NCI-H2196 (cell line): ENCODE data around the gene VPS52.

Experiments
- DNase-seq: peaks from one replicate; lab custom pipeline; 2025; ENCODE audit not compliant: unreplicated experiment; lab: John Stamatoyannopoulos, UW

Gene VPS52

GRCh38 chr6:33212857-33213165, 58.9 kb downstream of the VPS52 start:
- DNase-seq, result no peak

GRCh38 chr6:33211666-33212422, 59.8 kb downstream of the VPS52 start:
- DNase-seq, result no peak

DNA sequence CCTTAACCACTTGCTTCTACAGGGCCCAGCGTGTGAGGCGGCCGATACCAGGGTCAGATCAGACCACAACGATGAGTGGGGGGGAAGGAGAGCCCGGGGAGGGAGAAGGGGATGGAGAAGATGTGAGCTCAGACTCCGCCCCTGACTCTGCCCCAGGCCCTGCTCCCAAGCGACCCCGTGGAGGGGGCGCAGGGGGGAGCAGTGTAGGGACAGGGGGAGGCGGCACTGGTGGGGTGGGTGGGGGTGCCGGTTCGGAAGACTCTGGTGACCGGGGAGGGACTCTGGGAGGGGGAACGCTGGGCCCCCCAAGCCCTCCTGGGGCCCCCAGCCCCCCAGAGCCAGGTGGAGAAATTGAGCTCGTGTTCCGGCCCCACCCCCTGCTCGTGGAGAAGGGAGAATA, 60.5 kb downstream of the VPS52 start:
- no peak for DNase-seq

DNA sequence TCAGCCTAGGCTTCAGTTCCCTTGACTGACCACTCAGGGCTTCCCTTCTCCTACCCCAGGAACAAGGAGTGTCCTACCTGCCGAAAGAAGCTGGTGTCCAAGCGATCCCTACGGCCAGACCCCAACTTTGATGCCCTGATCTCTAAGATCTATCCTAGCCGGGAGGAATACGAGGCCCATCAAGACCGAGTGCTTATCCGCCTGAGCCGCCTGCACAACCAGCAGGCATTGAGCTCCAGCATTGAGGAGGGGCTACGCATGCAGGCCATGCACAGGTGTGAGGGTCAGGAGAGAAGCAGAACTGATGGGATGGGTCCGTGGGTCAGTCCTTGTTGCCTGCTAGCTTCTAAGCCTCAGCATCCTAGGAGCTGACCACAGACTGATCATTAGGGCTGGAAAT, 61.8 kb downstream of the VPS52 start:
- no peak for DNase-seq

DNA sequence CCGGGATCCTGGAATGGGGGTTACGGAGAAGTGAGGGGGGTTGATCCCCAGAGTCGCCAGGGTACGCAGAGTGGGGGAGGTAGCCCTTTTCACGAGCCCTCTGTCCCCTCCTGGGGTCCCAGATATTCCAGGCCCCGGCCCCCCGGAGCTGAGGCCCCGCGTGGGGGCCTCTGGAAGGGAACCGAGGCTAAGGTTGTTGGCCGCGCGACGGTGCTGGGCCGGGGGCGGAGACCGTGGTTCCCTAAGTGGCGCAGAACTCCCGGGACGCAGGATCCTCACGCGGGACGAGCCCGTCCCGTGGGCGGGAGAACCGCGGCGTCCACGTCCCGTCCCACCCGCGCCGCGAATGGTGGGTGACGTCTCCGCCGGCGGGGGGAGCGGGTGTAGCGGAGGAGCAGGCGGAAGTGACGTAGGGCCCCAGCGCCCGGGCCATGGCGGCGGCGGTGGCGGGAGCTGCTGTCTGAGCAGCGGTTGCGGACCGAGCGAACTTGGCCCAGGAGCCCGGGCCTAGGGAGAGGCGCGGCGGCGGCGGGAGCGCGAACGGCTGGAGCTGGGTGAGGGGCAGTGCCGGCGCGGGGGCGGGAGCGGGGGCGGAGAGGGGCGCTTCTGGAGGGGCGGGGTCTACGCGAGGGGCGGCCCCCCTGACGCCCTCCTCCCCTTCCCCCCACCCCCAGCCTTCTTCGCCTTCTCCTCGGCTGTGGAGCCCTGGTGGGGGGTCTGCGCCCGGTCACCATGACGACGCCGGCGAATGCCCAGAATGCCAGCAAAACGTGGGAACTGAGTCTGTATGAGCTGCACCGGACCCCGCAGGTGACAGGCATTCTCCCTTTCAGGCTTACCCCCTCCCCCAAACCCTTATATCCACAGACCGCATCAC, 63.3 kb downstream of the VPS52 start, which contains the start of gene RING1:
Gene RING1 (plus strand): TSS at position 410 of the 877 bp plus-strand sequence. CDS start 323 bp downstream, at position 733.
- peak; percentile 86 for DNase-seq

DNA sequence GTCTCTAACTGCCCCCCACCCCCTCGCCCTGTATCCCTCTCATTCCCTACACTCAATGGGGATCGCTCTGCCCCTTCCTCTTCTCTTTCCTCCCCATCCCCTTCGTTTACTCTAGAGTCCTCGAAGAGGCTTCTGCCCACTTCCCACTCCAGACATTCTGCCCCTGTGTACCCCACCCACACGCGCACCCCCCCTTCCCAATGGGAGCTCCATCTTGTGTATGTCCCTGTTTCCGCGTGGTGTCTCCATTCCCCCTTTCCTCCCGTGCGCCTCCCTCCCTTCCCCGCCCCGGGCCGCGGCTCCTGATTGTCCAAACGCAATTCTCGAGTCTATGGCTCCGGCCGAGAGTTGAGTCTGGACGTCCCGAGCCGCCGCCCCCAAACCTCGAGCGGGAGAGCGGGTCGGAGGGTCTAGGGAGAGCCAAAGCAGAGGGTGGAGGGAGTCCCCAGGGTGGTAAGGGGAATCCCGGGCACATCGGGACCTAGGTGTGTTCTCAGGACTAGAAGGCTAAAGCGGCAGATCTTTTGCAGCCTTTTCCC, 64.1 kb downstream of the VPS52 start:
- no peak for DNase-seq

DNA sequence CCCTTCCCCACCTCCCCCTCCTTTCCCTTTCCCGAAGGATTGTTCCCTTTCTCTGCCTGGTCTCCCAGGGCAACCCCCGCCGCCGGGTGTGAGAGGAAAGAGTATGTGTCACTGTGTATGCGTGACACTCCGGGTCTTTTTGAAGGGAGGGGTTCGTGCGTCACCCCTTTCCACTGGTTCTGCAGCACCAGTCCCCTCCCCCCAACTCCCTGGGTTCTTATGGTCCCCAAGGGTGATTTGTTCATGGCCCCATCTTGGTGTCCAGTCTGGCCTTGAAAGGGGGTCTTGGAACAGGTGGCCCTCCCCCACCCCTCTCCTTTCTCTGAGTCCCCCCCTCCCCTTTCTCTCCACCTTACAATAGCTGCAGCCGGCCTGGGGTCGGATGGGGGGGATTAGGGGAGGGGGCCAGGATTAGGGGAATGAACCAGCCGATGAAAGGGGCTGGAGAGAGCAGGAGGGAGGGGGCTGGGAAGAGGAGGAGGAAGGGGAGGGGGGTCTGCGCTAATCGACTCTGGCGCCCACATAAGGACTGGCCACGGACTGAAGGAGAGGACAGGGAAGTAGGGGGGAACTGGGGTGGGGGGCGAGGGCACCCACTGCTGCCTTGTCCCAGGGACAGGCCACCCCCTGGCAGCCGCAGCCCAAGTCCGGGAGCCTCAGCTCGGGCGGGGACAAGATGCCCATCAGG, 64.7 kb downstream of the VPS52 start:
- no peak for DNase-seq

GRCh38 chr6:33206027-33206863, 65.4 kb downstream of the VPS52 start:
- no peak for DNase-seq

DNA sequence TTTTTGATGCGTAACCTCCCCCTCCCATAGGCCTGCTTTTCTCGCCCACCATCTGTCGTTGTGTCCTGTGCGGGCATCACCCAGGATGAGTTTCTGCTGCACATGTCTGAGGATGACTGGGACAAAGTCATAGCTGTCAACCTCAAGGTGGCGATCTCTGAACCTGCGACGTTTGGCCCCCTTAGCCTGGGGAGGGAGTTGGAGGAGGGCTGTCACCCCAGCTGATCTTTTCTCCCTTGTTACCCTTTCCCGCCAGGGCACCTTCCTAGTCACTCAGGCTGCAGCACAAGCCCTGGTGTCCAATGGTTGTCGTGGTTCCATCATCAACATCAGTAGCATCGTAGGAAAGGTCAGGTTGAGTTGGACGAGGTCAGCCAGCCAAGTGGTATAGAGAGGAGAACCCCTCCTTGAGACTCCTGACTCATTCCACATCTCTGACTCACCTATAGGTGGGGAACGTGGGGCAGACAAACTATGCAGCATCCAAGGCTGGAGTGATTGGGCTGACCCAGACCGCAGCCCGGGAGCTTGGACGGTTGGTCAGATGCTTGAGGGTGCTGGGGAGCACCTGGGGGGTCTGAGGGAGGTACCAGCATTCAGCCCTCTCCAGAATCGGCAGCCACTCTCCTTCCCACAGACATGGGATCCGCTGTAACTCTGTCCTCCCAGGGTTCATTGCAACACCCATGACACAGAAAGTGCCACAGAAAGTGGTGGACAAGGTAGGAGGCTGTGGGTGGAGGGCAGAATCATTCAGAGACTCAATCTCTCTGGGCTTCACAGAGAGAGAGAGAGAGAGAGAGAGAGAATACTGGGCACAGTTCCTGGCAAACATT, 66.3 kb downstream of the VPS52 start:
- DNase-seq, result peak; percentile 37

GRCh38 chr6:33204415-33205190, 67.1 kb downstream of the VPS52 start, which contains the start of gene HSD17B8:
HSD17B8 (plus strand) TSS chr6:33204655; CDS start chr6:33204669, 14 bp downstream.
- peak; percentile 99 for DNase-seq

- DNase-seq, result no peak
These were observed 67.6 kb downstream of the VPS52 start for GRCh38 chr6:33204165-33204414.

- DNase-seq, result no peak
These were observed 68.1 kb downstream of the VPS52 start for GRCh38 chr6:33203443-33204164.

DNA sequence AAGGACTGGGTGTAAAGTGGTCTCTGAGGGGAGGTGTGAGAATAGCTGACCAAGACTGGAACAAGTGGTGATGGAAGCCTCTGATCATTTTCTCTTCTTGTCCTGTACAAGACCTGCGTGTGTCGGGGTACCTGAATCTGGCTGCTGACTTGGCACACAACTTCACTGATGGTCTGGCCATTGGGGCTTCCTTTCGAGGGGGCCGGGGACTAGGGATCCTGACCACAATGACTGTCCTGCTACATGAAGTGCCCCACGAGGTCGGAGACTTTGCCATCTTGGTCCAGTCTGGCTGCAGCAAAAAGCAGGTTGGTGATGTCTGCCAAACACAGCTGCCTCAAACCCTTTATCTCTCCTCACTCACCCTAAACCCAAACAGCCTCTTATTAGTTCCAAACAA, 68.9 kb downstream of the VPS52 start:
- DNase-seq, result no peak

DNA sequence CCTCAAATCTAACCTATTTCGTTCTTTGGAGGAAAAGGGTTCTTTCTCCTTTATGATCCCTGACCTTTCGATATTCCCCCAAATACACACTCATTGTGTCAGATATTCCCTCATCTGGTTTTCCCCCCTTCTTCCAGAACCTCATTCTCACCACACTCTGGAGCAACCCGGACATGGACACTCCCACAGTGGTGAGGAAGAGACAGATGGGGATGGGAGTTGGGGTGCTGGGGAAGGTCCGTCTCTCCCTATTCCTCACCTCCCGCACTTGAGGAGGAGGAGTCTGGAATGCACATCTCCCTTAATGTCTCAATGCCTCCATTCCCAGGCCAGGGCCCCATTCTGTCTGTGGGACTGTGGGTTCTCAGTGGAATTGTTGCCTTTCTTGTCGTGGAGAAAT, 69.7 kb downstream of the VPS52 start:
- DNase-seq, result no peak

DNA sequence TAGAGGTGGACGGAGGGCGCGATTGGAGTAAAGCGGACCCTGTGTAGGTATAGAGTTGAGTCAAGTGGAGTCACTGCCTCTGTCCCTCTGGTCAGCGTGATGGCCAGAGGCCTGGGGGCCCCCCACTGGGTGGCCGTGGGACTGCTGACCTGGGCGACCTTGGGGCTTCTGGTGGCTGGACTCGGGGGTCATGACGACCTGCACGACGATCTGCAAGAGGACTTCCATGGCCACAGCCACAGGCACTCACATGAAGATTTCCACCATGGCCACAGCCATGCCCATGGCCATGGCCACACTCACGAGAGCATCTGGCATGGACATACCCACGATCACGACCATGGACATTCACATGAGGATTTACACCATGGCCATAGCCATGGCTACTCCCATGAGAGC, 70.5 kb downstream of the VPS52 start:
- no peak for DNase-seq
